WTC11 (cell line): ENCODE data around the gene TLE3.

Source experiments
- CTCF ChIP-seq: fragments of 200-600 bp; IDR thresholded peaks from 2 replicates; pipeline ENCODE4 v1.8.0; 2022; ENCODE audit warnings: antibody characterized with exemption
- ESRRA ChIP-seq: sonication (generic); formaldehyde crosslinking; IDR thresholded peaks from 2 replicates; pipeline ENCODE4 v1.8.1; 2022; ENCODE audit warnings: mild to moderate bottlenecking, missing genetic modification reagents, borderline replicate concordance
- GABPB1 ChIP-seq: sonication (generic); formaldehyde crosslinking; IDR thresholded peaks from 2 replicates; pipeline ENCODE4 v1.8.1; 2023; ENCODE audit warnings: mild to moderate bottlenecking, missing genetic modification reagents
- HMGA2 ChIP-seq: fragments of 250-450 bp; sonication (Bioruptor Pico); IDR thresholded peaks from 2 replicates; pipeline ENCODE4 v1.4.0; 2021; ENCODE audit warnings: mild to moderate bottlenecking, moderate library complexity
- MYBL2 ChIP-seq: sonication (generic); formaldehyde crosslinking; IDR thresholded peaks from 2 replicates; pipeline ENCODE4 v1.8.1; 2023; ENCODE audit warnings: mild to moderate bottlenecking, moderate library complexity, missing genetic modification reagents
- NR3C1 ChIP-seq: sonication (generic); formaldehyde crosslinking; conservative IDR thresholded peaks from 2 replicates; pipeline ENCODE4 v1.8.1; 2023; ENCODE audit warnings: low read depth, mild to moderate bottlenecking, missing genetic modification reagents
- PREB ChIP-seq: sonication (generic); formaldehyde crosslinking; IDR thresholded peaks from 2 replicates; pipeline ENCODE4 v1.8.1; 2022; ENCODE audit warnings: mild to moderate bottlenecking, missing genetic modification reagents, moderate library complexity, borderline replicate concordance
- SMAD4 ChIP-seq: sonication (generic); formaldehyde crosslinking; IDR thresholded peaks from 2 replicates; pipeline ENCODE4 v1.8.0; 2022; ENCODE audit warnings: mild to moderate bottlenecking, missing genetic modification reagents
- SP1 ChIP-seq: sonication (generic); formaldehyde crosslinking; conservative IDR thresholded peaks from 2 replicates; pipeline ENCODE4 v1.8.1; 2022; ENCODE audit warnings: missing genetic modification reagents
- ZNF121 ChIP-seq: sonication (generic); formaldehyde crosslinking; IDR thresholded peaks from 2 replicates; pipeline ENCODE4 v1.8.0; 2023; ENCODE audit warnings: missing genetic modification reagents
- ZNF263 ChIP-seq: sonication (generic); formaldehyde crosslinking; IDR thresholded peaks from 2 replicates; pipeline ENCODE4 v1.8.1; 2022; ENCODE audit warnings: low read depth, mild to moderate bottlenecking, moderate library complexity, missing genetic modification reagents
- TF ChIP-seq, protein P1 (sequence below): sonication (generic); formaldehyde crosslinking; IDR thresholded peaks from 2 replicates; pipeline ENCODE4 v1.8.1; 2022; ENCODE audit warnings: mild to moderate bottlenecking, moderate library complexity, missing genetic modification reagents
- TF ChIP-seq, protein P2 (sequence below): sonication (generic); formaldehyde crosslinking; IDR thresholded peaks from 2 replicates; pipeline ENCODE4 v1.8.1; 2023; ENCODE audit warnings: mild to moderate bottlenecking, missing genetic modification reagents, borderline replicate concordance

GRCh38 chr15:70137967-70138366, 40.2 kb upstream of the TLE3 start:
- TF ChIP-seq SP1 = no peak
- no peak for TF ChIP-seq CTCF
- TF ChIP-seq, protein P1, sequence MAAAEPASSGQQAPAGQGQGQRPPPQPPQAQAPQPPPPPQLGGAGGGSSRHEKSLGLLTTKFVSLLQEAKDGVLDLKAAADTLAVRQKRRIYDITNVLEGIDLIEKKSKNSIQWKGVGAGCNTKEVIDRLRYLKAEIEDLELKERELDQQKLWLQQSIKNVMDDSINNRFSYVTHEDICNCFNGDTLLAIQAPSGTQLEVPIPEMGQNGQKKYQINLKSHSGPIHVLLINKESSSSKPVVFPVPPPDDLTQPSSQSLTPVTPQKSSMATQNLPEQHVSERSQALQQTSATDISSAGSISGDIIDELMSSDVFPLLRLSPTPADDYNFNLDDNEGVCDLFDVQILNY (CRISPR knock-in tag) = no peak
- no peak for TF ChIP-seq SMAD4 (CRISPR knock-in tag)
- no peak for TF ChIP-seq ZNF263 (CRISPR knock-in tag)
- no peak for TF ChIP-seq ZNF121 (CRISPR knock-in tag)
- TF ChIP-seq, protein P2, sequence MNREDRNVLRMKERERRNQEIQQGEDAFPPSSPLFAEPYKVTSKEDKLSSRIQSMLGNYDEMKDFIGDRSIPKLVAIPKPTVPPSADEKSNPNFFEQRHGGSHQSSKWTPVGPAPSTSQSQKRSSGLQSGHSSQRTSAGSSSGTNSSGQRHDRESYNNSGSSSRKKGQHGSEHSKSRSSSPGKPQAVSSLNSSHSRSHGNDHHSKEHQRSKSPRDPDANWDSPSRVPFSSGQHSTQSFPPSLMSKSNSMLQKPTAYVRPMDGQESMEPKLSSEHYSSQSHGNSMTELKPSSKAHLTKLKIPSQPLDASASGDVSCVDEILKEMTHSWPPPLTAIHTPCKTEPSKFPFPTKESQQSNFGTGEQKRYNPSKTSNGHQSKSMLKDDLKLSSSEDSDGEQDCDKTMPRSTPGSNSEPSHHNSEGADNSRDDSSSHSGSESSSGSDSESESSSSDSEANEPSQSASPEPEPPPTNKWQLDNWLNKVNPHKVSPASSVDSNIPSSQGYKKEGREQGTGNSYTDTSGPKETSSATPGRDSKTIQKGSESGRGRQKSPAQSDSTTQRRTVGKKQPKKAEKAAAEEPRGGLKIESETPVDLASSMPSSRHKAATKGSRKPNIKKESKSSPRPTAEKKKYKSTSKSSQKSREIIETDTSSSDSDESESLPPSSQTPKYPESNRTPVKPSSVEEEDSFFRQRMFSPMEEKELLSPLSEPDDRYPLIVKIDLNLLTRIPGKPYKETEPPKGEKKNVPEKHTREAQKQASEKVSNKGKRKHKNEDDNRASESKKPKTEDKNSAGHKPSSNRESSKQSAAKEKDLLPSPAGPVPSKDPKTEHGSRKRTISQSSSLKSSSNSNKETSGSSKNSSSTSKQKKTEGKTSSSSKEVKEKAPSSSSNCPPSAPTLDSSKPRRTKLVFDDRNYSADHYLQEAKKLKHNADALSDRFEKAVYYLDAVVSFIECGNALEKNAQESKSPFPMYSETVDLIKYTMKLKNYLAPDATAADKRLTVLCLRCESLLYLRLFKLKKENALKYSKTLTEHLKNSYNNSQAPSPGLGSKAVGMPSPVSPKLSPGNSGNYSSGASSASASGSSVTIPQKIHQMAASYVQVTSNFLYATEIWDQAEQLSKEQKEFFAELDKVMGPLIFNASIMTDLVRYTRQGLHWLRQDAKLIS (CRISPR knock-in tag) = no peak
- no peak for TF ChIP-seq HMGA2 (CRISPR knock-in tag)
- no peak for TF ChIP-seq PREB (CRISPR knock-in tag)
- no peak for TF ChIP-seq MYBL2 (CRISPR knock-in tag)
- TF ChIP-seq NR3C1 (CRISPR knock-in tag) = no peak
- no peak for TF ChIP-seq GABPB1
- TF ChIP-seq ESRRA (CRISPR knock-in tag) = no peak
